WTC11 (cell line): ENCODE results near the gene PNMA6E.
"Not testable (repeated sequence)": the region's sequence is repeated elsewhere in the genome, so short reads cannot be mapped to it uniquely, and the experiment has no call there.

Experiments used
- CREB1 ChIP-seq: sonication (generic); formaldehyde crosslinking; IDR thresholded peaks from 2 replicates; pipeline ENCODE4 v1.8.0; 2023; ENCODE audit warnings: mild to moderate bottlenecking, missing genetic modification reagents
- CREM ChIP-seq: sonication (generic); formaldehyde crosslinking; IDR thresholded peaks from 2 replicates; pipeline ENCODE4 v1.8.1; 2022; ENCODE audit warnings: mild to moderate bottlenecking, missing genetic modification reagents, moderate library complexity
- FOXJ3 ChIP-seq: sonication (generic); formaldehyde crosslinking; IDR thresholded peaks from 2 replicates; pipeline ENCODE4 v1.9.0; 2021; ENCODE audit warnings: missing genetic modification reagents, mild to moderate bottlenecking, borderline replicate concordance
- FOXP1 ChIP-seq: sonication (generic); formaldehyde crosslinking; IDR thresholded peaks from 2 replicates; pipeline ENCODE4 v1.8.0; 2022; ENCODE audit warnings: missing genetic modification reagents, mild to moderate bottlenecking, moderate library complexity, borderline replicate concordance
- MAX ChIP-seq: sonication (generic); formaldehyde crosslinking; IDR thresholded peaks from 2 replicates; pipeline ENCODE4 v1.8.0; 2022; ENCODE audit warnings: mild to moderate bottlenecking, missing genetic modification reagents
- NR1H2 ChIP-seq: sonication (generic); formaldehyde crosslinking; IDR thresholded peaks from 2 replicates; pipeline ENCODE4 v1.9.0; 2021; ENCODE audit warnings: mild to moderate bottlenecking, moderate library complexity, missing genetic modification reagents
- SP1 ChIP-seq: sonication (generic); formaldehyde crosslinking; conservative IDR thresholded peaks from 2 replicates; pipeline ENCODE4 v1.8.1; 2022; ENCODE audit warnings: missing genetic modification reagents
- STAT6 ChIP-seq: sonication (generic); formaldehyde crosslinking; conservative IDR thresholded peaks from 2 replicates; pipeline ENCODE4 v1.8.1; 2023; ENCODE audit warnings: mild to moderate bottlenecking, low read depth, missing genetic modification reagents, moderate library complexity
- TCF7 ChIP-seq: sonication (generic); formaldehyde crosslinking; IDR thresholded peaks from 2 replicates; pipeline ENCODE4 v1.8.0; 2022; ENCODE audit warnings: mild to moderate bottlenecking, low read depth, missing genetic modification reagents, moderate library complexity
- ZNF232 ChIP-seq: sonication (generic); formaldehyde crosslinking; IDR thresholded peaks from 2 replicates; pipeline ENCODE4 v1.8.0; 2022; ENCODE audit warnings: mild to moderate bottlenecking, missing genetic modification reagents
- ZNF317 ChIP-seq: sonication (generic); formaldehyde crosslinking; IDR thresholded peaks from 2 replicates; pipeline ENCODE4 v1.8.1; 2023; ENCODE audit warnings: low read depth, mild to moderate bottlenecking, moderate library complexity, missing genetic modification reagents, borderline replicate concordance
- ZNF425 ChIP-seq: fragments of 250-450 bp; sonication (Bioruptor Pico); conservative IDR thresholded peaks from 2 replicates; pipeline ENCODE4 v1.9.0; 2021; ENCODE audit warnings: mild to moderate bottlenecking
- TF ChIP-seq, protein P1 (sequence below): fragments of 200-600 bp; IDR thresholded peaks from 2 replicates; pipeline ENCODE4 v1.8.0; 2022; ENCODE audit warnings: antibody characterized with exemption

- TF ChIP-seq, protein P1, sequence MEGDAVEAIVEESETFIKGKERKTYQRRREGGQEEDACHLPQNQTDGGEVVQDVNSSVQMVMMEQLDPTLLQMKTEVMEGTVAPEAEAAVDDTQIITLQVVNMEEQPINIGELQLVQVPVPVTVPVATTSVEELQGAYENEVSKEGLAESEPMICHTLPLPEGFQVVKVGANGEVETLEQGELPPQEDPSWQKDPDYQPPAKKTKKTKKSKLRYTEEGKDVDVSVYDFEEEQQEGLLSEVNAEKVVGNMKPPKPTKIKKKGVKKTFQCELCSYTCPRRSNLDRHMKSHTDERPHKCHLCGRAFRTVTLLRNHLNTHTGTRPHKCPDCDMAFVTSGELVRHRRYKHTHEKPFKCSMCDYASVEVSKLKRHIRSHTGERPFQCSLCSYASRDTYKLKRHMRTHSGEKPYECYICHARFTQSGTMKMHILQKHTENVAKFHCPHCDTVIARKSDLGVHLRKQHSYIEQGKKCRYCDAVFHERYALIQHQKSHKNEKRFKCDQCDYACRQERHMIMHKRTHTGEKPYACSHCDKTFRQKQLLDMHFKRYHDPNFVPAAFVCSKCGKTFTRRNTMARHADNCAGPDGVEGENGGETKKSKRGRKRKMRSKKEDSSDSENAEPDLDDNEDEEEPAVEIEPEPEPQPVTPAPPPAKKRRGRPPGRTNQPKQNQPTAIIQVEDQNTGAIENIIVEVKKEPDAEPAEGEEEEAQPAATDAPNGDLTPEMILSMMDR: not testable (repeated sequence)
- TF ChIP-seq FOXP1 (CRISPR knock-in tag); NR1H2 (CRISPR knock-in tag); ZNF232; ZNF425 (CRISPR knock-in tag); ZNF317 (CRISPR knock-in tag); SP1 (CRISPR knock-in tag); TCF7 (CRISPR knock-in tag); CREM (CRISPR knock-in tag); STAT6 (CRISPR knock-in tag); CREB1; MAX (CRISPR knock-in tag); FOXJ3 (CRISPR knock-in tag): not testable (repeated sequence)
Measured at GRCh38 chrX:153389460-153389768, 11.7 kb downstream of the PNMA6E start.
